ENCODE measurements around the gene KAZN.
"Not testable (repeated sequence)": the region's sequence is repeated elsewhere in the genome, so short reads cannot be mapped to it uniquely, and the experiment has no call there.

Gene KAZN

DNA sequence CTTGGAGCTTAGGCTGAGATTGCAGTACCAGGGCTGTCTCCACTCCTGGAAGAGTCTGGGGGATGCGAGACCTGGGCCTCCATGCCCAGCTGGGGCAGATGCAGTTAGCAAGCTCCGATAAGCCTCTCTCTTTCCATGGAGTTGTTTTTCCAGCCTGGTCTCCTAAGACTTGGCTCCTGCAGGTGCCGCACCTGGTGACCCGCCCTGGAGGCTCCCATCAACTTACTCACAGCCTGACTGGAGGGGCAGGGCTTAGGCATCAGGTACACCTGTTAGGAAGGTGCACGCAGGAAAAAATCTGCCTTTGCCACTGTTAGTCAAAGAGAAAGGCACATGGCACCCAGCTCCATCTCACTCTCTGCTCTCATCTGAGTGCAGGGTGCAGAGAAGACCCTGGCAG lies 356.9 kb downstream of the KAZN start:
- no peak for DNase-seq (ENCODE audit: low read depth in 2 of 2)

DNA sequence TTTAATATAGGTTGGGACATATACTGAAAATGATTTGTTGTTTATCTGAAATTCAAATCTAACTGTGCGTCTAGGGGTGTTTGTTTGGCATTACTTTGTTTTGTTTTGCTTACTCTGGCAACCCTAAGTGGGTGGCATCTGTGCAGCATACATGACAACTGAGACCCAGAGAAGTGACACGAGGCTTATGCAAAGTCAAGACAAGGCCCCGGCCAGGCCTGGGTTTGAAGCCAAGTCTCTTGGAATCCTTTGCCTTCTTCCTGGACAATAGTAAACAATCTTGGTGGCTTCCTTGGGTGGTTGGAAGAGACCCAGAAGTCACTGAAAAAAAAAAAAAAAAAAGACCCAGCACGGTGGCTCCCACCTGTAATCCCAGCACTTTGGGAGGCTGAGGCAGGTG lies 357.5 kb downstream of the KAZN start:
- DNase-seq (ENCODE audit: low read depth in 2 of 2), result no peak

- no peak for DNase-seq (ENCODE audit: low read depth in 2 of 2)
These were observed 358.2 kb downstream of the KAZN start for GRCh38 chr1:14956579-14957195.

- no peak for DNase-seq (ENCODE audit: low read depth in 2 of 2)
These were observed 359.1 kb downstream of the KAZN start for GRCh38 chr1:14957375-14958098.

GRCh38 chr1:14958249-14959058 lies 360.0 kb downstream of the KAZN start:
- no peak for DNase-seq (ENCODE audit: low read depth in 2 of 2)

DNA sequence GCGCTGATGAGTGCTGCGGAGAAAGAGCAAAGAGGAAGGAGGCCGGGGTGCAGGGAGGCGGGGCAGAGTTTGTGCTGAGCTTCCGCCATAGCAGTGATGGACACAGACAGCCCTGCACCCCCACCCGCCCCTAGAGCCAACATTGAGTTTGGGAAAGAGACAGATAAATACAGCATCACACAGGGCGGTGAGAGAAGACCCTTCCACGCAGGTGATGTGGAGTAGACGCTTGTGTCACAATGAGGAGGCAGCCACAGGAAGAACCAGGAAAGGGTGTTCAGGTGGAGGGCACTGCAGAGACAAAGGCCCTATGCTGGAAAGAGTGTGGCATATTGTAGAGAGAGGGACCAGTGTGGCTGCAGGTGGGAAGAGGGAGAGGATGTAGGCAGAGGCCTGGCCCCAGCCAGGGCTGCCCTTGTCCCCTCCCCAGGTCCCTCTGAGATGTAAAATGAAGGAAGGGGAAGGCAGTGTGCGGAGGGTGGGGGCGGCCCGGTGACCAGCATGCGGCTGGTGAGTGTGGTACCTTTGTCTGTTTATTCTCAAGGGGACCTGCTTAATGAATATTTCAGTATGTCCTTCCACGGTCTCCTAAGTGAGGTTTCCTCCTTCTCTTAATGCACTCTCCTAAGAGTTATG lies 360.7 kb downstream of the KAZN start:
- DNase-seq (ENCODE audit: low read depth in 2 of 2), result no peak

GRCh38 chr1:14961661-14962267 lies 363.3 kb downstream of the KAZN start:
- DNase-seq (ENCODE audit: low read depth in 2 of 2), result no peak

DNA sequence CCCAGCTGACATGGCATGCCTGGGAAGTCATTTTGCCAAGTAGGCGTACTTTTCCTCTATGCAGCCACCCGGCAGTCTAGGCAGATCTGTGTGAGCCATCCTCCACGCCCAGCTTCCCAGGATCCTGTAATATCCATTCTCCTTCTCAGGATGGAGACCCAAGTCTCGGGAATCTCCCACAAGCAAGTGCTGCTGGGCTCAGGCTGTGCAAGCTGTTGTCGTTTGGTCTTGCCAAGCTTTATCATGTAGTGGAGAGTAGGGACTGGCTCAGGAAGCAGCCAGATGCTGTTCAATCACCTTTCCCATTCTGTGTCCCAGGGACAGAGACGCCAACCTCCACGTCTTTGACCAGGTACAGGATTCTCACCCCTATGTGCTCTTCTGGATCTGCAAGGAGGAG lies 363.9 kb downstream of the KAZN start:
- no peak for DNase-seq (ENCODE audit: low read depth in 2 of 2)

DNA sequence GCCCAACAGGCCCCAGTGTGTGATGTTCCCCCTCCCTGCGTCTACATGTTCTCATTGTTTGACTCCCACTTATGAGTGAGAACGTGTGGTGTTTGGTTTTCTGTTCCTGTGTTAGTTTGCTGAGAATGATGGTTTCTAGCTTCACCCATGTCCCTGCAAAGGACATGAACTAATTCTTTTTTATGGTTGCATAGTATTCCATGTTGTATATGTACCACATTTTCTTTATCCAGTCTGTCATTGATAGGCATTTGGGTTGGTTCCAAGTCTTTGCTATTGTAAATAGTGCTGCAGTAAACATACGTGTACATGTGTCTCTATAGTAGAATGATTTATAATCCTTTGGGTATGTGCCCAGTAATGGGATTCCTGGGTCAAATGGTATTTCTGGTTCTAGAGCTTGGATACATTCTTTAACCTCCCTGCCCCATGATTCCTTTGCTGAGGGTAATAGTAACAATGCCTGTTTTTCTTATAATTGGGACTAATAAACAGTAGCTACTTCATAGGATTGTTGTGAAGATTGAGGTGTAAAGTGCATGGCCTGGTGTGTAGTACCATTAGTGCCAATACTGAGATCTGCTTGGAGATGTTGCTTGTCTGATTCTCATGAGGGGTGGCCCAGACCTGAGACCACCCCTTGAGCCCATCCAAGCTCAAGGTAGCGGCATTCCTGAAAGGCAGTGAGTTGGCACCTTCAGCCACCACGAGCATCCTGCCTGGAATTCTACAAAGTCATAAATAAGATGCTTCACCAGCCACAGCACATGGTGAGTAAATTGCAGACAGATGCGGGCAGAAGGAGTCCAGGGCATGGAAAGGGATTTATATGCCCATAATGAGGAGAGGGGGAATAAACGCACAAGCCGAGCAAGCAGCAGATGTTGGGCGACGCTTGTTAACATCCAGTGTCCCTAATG lies 365.6 kb downstream of the KAZN start:
- not testable (repeated sequence) for DNase-seq (ENCODE audit: low read depth in 2 of 2)

- DNase-seq (ENCODE audit: low read depth in 2 of 2), result no peak
These were observed 366.2 kb downstream of the KAZN start for GRCh38 chr1:14964711-14965055.

DNA sequence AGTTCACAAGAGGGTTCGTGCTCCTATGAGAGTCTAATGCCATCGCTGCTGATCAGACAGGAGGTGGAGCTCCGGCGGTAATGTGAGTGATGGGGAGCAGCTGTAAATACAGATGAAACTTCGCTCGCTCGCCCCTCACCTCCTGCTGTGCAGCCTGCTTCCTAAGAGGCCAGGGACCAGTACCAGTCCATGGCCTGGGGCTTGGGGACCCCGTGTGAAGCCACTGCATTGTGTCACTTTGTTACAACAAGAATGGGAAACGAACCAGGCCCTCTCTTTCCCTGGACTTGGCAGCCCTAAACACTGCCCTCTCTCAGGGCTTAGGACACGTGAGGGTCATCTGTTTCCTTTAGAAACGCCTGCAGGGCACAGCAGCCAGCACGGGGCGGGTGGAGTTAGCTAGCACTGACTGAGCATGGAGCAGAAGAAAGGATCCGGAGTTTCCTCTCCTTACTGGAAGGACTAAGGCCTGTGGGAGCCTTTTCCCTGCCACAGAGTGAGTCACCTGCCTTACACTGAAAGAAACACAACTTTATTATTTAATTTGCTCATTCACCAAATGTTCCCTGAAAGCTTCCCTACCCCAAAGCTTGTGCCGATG lies 369.9 kb downstream of the KAZN start:
- no peak for DNase-seq (ENCODE audit: low read depth in 2 of 2)

- peak; percentile 6 to 24 for DNase-seq (ENCODE audit: low read depth in 2 of 2)
These were observed 370.5 kb downstream of the KAZN start for GRCh38 chr1:14969006-14969405.

DNA sequence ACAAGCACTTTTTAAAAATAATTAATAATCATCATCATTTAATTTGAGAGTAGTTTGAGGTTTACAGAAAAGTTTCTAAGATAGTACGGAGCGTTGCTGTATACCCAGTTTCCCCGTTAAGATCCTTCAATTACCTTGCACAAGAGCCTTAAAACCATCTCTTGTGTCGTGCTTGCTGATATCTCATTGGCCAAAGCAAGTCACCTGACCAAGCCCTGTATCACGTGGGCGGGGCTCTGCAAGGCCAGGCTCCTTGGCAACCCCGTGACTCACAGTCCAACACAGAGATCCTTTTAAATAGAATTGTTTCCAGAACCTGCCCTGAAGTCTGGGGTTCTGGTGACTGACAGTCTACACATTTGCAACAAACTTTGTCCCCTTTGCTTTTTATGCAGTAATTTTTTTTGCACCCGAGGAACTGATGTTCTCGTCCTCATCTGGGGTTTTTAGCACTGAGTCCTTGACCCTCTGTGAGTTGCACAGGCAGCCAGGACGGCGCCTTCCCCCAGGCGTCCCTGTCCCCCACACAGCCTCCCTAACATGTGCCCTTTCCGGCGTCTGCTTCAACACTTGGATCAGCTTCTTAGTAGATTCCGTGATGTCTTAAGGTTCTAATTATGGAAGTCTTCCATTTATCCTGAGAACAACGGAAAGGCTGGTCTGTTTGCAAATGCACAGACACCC lies 371.8 kb downstream of the KAZN start:
- DNase-seq (ENCODE audit: low read depth in 2 of 2), result peak; percentile 7 to 22

DNA sequence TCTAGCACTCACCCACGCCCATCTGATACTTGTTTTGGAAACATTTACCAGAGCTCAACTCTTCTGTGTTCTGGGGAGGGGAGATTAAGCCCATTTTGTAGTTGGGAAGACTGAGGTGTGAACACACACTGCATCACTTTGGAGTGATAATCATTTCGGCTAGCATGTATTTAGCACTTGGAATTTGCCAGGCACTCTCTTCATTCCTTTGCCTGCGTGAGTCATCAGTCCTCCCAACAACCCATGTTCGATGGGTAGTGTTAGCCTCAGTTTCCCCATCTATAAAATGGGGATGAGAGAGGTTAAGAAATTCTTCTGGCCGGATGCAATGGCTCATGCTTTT lies 372.3 kb downstream of the KAZN start:
- DNase-seq (ENCODE audit: low read depth in 2 of 2), result no peak

DNA sequence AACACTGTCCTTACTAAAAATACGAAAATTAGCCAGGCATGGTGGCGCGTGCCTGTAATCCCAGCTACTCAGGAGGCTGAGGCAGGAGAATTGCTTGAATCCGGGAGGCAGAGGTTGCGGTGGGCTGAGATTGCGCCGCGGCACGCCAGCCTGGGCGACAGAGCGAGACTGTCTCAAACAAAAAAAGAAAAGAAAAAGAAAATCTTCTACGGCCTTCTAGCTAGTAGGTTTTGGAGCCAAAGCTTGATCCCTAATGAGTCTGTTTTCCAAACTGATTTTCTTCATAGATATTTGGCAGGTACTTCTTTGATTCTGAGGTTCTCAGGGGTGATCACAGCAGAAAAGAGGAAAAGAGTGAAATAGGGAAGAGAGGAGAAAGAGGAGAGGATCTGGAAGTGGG lies 372.7 kb downstream of the KAZN start:
- DNase-seq (ENCODE audit: low read depth in 2 of 2), result no peak

DNA sequence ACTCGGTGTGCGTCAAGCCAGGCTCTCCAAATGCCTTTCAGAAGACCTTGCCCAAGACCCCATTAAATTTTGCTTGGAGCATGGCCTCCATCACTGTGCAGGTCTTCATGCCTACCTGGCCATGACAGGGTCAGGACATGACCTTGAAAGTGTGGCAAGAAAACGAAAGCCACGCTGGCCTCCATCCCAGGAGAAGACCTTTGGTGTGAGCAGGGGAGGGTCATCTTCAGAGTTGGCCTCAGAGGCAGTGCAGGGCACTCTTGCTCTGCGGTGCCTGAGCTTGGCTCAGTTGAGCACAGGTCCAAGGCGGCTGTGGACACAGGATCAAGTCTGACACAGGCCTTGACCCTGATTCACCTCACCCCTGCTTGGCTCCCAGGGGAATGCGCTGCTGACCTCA lies 373.6 kb downstream of the KAZN start:
- DNase-seq (ENCODE audit: low read depth in 2 of 2), result no peak

- no peak for DNase-seq (ENCODE audit: low read depth in 2 of 2)
These were observed 375.3 kb downstream of the KAZN start for GRCh38 chr1:14973773-14974172.

DNA sequence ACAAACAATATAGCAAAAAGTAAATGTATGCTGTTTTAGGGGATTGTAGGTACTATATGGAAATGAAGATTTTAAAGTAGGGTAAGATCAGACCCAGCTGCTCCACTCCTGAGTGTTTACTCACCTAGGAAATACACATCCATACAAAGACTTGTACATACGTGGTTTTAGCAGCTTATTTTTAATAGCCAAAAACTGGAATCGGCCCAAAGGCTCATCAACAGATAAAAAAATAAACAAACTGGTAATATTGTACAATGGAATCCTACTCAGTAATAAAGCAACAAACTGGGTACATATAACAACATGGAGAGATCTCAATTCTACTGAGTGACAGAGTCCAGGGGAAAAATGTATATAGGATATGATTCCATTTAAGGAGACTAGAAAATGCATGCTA lies 375.9 kb downstream of the KAZN start:
- DNase-seq (ENCODE audit: low read depth in 2 of 2), result no peak

DNA sequence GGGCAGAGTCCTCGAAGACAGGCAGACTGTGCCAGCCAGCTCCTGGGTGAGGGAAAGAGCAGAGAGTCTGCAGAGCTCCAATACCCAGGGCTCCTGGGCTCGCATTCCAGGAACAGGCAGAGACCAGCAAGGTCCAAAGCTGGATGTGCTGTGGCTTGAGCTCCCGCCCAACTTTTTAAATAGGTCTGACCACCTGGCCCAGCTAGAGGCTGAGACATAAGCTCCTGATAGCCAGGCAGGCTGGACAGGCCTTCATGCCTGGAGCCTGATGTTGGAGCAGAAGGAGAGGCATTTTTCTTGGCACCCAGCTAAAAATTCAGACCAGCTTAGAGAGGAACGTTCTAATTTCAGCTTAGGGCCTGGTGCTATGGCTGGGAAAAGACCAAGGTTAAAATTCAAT lies 376.6 kb downstream of the KAZN start:
- DNase-seq (ENCODE audit: low read depth in 2 of 2), result no peak

DNA sequence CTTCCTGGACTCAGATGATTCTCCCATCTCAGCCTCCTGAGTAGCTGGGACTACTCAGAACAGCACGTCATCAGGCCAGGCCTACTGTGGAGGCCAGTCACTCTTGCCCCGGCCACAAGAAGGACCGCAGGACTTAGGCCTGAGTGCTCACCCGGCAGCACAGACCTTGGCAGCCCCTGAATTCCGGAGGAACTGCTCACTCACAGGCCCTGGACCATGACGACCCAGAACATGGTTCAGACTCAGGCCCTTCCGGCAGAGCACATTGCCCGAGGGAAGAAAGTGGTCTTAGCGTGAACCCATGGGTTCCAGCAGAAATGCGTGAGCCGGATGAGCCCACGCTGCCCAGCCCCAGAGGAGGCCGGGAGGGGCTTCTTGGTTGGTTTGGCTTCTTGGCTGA lies 377.8 kb downstream of the KAZN start:
- DNase-seq (ENCODE audit: low read depth in 2 of 2), result no peak

All from stimulated activated CD8-positive, alpha-beta memory T cell treated with anti-CD3 and anti-CD28 coated beads, Interleukin-2, amount 100 ng/mL, for 48 hours (primary cell).